ENCODE data around the gene ITM2C.

The ITM2C gene

DNA sequence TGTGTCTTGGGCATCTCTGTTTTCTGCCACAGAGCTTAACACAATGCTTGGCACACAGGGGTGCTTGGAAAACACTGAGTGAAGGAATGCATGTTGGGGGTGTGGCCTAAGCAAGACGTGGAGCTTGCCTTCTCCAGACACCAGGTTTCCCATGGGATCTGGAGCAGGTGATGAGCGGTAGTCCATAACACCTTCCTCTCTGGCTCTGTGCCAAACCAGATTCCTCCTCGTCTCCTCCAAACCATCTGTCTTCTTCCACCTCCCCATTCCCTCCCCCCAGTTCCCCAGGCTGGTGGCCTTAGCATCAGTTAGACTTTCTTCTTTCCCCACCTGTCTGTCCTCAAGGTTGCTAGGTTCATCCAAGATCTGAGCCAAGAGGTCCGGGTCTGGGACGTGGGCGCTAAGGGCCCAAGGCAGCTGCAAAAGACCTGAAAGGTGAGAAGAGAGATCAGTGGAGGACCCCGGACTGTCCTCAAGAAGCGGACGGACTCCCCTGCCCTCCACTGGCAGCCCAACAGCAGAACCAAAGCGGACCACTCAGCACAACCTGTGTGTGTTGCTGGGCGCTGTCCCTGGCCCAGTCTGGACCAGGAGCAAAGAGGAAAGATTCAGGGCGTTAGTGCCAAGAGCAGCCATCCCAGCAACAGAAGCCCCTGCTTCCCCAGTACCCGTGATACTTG lies 1.2 kb upstream of the ITM2C start:
- TF ChIP-seq, protein P1, sequence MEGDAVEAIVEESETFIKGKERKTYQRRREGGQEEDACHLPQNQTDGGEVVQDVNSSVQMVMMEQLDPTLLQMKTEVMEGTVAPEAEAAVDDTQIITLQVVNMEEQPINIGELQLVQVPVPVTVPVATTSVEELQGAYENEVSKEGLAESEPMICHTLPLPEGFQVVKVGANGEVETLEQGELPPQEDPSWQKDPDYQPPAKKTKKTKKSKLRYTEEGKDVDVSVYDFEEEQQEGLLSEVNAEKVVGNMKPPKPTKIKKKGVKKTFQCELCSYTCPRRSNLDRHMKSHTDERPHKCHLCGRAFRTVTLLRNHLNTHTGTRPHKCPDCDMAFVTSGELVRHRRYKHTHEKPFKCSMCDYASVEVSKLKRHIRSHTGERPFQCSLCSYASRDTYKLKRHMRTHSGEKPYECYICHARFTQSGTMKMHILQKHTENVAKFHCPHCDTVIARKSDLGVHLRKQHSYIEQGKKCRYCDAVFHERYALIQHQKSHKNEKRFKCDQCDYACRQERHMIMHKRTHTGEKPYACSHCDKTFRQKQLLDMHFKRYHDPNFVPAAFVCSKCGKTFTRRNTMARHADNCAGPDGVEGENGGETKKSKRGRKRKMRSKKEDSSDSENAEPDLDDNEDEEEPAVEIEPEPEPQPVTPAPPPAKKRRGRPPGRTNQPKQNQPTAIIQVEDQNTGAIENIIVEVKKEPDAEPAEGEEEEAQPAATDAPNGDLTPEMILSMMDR (IDR thresholded peaks at IDR 0.05; ENCODE audit: insufficient read depth, low read depth, low read length, missing control alignments): no peak
- no peak overlapping the region for H3K4me3 ChIP-seq (ENCODE audit: low read length)
- DNase-seq (ENCODE audit: low read depth): no peak

DNA sequence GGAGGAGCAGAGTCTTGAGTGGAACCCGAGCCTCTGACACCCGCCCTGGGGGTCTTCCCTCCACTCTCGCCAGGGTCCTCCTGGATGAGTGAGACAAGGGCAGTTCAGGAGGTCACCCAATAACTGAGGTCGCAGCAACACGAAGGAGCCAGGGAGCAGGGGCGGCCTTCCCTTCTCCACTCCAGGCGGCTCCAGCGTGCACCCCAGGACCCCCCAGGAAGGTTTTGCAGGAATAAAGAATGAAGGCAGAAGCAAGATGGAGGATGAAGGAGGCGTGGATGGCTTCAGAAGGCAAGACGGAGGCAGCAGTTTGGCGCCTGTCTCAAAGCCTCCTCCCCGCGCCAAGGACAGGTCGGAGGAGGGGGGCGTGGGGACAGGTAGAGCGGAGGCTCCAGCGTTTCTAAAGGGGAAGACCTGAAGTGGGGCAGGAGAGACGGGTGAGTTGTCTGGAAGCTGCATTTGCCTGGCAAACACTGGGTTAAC lies 579 bp upstream of the ITM2C start:
- peak overlapping the region; percentile 38 for H3K4me3 ChIP-seq (ENCODE audit: low read length)
- TF ChIP-seq, protein P1 (IDR thresholded peaks at IDR 0.05; ENCODE audit: insufficient read depth, low read depth, low read length, missing control alignments): no peak
- DNase-seq (ENCODE audit: low read depth): no peak

DNA sequence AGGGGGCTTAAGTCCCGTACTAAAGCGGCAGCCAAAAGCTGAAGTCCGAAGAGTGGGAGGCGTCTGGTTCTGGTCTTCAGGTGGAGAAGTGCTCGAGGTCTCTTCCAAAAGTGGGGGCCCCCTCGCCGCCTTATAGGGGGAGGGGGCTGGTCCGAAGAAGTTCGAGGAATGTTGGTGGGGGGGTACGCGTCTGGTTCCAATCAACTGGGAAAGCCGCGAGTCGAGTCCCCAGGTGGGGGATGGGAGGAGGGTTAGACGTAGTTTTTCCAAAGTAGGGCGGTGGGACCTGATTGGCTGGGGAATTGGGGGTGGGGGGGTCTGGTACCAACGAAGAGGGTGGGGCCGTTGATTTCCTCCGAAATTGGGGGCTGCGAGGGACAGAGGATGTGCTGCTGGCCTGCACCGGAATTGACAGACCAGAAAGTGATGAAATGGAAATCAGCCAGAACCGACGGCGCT lies 594 bp downstream of the ITM2C start:
- TF ChIP-seq, protein P1 (IDR thresholded peaks at IDR 0.05; ENCODE audit: insufficient read depth, low read depth, low read length, missing control alignments): no peak
- DNase-seq (ENCODE audit: low read depth): no peak
- H3K4me3 ChIP-seq (ENCODE audit: low read length): peak overlapping the region; percentile 44

DNA sequence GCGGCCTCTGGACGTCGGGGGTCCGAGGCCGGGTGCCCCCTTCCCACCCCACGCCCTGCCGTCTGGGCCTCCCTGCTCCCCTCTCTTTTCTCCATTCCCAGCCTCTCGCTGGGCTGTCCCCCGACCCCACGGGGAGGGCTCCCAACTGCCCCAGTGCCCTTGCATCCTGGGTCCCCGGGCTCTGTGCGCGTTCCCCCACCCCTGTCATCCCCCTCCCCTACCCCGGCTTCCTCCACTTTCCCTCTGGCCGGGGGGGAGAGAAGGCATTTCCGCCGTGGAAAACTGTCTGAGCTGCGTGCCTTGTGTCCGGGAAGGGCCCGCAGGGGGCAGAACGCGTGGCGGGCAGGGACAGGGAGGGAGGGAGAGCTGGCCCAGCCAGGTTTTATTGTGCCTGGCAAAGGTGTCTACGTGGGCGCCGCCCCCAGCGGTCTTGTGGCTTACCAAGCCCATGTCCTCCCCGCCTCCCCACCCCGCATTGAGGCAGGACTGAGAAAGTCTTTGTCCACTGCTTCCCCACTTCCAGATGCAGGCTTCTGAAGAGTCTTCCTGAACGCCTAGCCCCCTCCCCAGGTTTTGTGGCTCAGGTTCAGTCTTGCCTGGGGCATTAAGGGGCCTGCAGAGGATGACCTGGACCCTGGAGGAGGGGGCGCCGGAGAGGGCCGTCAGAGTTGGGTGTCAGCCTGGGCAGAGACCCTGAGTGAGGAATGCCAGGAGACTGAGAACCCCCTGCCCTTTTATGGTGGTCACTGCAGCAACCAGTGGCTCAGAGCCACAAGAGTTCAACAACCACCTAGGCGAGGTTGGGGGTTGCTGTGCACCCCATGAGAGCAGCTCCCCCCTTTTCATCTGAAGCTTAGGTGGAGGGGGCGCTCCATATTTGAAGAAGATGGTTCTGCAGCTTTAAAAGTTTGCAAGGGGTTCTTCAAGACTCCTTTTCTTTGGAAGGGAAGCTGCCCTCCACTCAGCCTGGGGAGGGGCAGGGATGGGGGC lies 1.3 kb downstream of the ITM2C start:
- TF ChIP-seq, protein P1 (IDR thresholded peaks at IDR 0.05; ENCODE audit: insufficient read depth, low read depth, low read length, missing control alignments): no peak
- no peak overlapping the region for H3K4me3 ChIP-seq (ENCODE audit: low read length)
- DNase-seq (ENCODE audit: low read depth): no peak

DNA sequence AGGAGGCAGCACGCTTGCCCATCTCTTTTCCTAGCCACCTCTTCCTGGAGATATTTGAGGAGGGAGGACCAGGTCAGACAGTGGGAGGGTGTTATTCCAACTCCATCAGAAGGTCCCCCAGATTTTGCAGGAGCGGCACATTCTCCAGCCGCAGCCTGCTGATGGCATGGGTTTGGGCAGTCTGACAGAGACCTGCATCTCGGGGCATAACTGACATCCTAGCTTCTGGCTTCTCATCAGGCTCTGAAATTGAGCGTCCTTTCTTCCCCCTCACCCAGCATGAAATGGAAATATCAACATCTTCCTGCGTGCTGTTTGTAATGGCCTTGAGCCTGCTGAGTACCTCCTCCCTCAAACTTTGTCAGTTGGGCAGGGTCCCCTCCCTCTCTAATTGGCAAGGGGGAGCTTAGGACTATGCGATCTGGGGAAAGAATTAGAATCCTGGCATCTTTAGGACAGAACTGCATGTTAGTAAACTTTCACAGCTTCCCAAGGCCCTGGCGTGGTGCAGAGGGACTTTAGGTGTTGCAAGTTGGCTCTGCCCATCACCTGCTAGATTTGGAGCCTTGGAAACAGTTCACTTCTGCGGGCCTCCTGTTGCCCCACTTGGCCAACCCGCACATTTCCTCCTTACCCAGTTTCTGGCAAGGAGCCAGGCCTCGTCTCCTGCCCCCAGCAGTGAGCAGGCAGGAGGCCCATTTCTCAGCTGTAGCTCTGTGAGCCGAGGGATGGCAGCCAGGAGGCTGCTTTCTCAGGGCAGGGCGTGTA lies 2.2 kb downstream of the ITM2C start:
- TF ChIP-seq, protein P1 (IDR thresholded peaks at IDR 0.05; ENCODE audit: insufficient read depth, low read depth, low read length, missing control alignments): no peak
- H3K4me3 ChIP-seq (ENCODE audit: low read length): no peak overlapping the region
- peak; percentile 18 for DNase-seq (ENCODE audit: low read depth)

DNA sequence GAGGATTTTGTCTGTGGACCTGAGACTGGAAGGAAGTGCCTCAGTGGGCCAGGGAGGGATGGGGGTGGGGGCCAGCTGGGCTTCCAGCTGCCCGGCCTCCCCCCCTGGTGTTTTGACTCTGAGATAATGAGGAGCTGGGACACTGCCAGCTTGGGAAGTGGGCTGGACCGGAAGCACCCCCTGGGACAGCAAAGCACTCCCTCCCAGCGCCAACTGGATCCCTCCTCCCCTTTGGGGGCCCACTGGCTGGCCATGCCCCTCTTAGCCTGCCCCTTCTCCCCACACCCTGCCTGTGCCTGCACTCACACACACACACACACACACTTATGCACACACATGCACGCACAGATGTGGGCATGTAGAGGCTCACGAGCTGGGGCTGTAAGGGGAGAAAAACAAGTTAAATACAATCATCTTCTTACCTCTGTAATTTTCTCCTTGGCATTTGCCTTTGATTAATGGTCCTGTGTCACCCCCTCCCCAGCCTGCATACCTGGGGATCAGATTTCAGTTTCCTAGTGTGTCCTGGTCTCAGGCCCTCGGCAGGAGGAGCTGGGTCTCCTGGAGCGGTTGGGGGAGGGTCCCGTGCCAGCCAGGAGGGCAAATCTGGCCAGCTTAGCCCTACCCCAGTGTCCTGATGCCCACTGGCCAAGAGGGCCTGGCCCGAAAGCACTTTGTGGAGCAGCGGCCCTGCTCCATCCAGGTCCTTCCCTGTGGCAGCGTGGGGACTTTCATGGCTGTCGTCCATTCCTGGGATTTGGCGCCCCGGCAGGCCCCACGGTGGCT lies 3.6 kb downstream of the ITM2C start:
- no peak for DNase-seq (ENCODE audit: low read depth)
- no peak overlapping the region for H3K4me3 ChIP-seq (ENCODE audit: low read length)
- TF ChIP-seq, protein P1 (IDR thresholded peaks at IDR 0.05; ENCODE audit: insufficient read depth, low read depth, low read length, missing control alignments): no peak

All from epithelial cell of esophagus (primary cell).